GM12891 (cell line): ENCODE measurements around the gene CTSK.
"Not testable (repeated sequence)": the region's sequence is repeated elsewhere in the genome, so short reads cannot be mapped to it uniquely, and the experiment has no call there.

Experiments
- DNase-seq: peaks from one replicate; pipeline ENCODE4 v3.0.0; 2011; ENCODE audit warnings: low spot score; ENCODE audit not compliant: insufficient read length
- FAIRE-seq: peaks from 2 replicates; lab custom pipeline; 2011; peaks lifted over from hg19 to GRCh38; lab: Jason Lieb, UNC
- PAX5 ChIP-seq: IDR thresholded peaks from 2 replicates; pipeline ENCODE4 v1.6.1; 2011; ENCODE audit warnings: low read length, moderate library complexity, mild to moderate bottlenecking; ENCODE audit not compliant: insufficient read depth, severe bottlenecking
- POLR2A ChIP-seq: IDR thresholded peaks from 2 replicates; pipeline ENCODE4 v1.6.1; 2011; ENCODE audit warnings: low read depth, low read length, control low read depth
- POLR2AphosphoS5 ChIP-seq: IDR thresholded peaks from 2 replicates; pipeline ENCODE4 v1.6.1; 2011; ENCODE audit warnings: low read depth, low read length, control low read depth
- POU2F2 ChIP-seq: IDR thresholded peaks from 2 replicates; pipeline ENCODE4 v1.6.1; 2011; ENCODE audit warnings: low read depth, mild to moderate bottlenecking, control low read depth, low read length, moderate library complexity
- SPI1 ChIP-seq: IDR thresholded peaks from 2 replicates; pipeline ENCODE4 v1.6.1; 2011; ENCODE audit warnings: low read depth, low read length, control low read depth
- TAF1 ChIP-seq: IDR thresholded peaks from 2 replicates; pipeline ENCODE4 v1.6.1; 2011; ENCODE audit warnings: low read depth, low read length, control low read depth

CTSK gene

GRCh38 chr1:150805899-150806298 lies 2.2 kb downstream of the CTSK start:
- DNase-seq (no peak), FAIRE-seq (no peak)
- TF ChIP-seq POLR2A (no peak), POLR2AphosphoS5 (no peak), TAF1 (no peak), POU2F2 (no peak), PAX5 (no peak), SPI1 (no peak)

- DNase-seq: no peak
- TF ChIP-seq SPI1 (no peak), POU2F2 (no peak), POLR2AphosphoS5 (no peak), TAF1 (no peak), PAX5 (no peak), POLR2A (no peak)
- no peak for FAIRE-seq
Measured at GRCh38 chr1:150804671-150805070, 3.4 kb downstream of the CTSK start.

- TF ChIP-seq POU2F2 (no peak), SPI1 (no peak), POLR2A (no peak), TAF1 (no peak), PAX5 (no peak), POLR2AphosphoS5 (no peak)
- no peak for FAIRE-seq
- no peak for DNase-seq
Measured at GRCh38 chr1:150799089-150799488, 9.0 kb downstream of the CTSK start.

DNA sequence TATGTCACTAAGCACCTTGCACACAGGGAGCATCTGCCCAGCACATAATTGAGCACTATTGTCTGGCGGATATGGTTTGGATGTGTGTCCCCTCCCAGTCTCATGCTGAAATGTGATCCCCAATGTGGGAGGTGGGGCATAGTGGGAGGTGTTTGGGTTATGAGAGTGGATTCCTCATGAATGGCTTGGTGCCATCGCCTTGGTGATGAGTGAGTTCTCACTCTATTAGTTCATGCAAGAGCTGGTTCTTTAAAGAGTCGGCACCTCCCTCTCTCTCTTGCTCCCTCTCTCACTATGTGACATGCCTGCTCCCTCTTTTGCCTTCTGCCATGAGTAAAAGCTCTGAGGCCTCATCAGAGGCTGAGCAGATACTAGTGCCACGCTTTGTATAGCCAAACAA lies 9.5 kb downstream of the CTSK start:
- TF ChIP-seq PAX5 (no peak), SPI1 (no peak), TAF1 (no peak), POLR2AphosphoS5 (no peak), POU2F2 (no peak), POLR2A (no peak)
- DNase-seq (no peak), FAIRE-seq (no peak)

DNA sequence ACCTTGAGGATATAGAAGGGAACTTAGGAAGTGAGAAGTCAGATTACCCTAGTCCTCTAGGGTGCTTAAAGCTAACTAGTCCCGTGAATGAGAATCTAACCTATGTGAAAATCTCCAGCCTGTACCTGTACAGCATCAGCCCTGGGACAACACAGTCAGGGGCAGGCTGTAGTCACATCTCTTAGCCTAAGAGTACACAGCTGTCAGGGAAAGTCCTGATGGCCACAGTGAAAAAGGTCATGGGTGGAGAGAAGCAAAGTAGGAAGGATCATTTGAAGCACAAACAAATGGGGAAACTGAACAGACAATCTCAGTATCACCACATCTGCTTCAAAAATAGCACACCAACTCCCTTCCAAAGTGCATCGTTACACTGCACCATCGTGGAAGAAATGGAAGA lies 11.7 kb downstream of the CTSK start:
- no peak for FAIRE-seq
- no peak for TF ChIP-seq POU2F2
- no peak for TF ChIP-seq POLR2A
- TF ChIP-seq TAF1: no peak
- no peak for TF ChIP-seq PAX5
- TF ChIP-seq SPI1: no peak
- no peak for TF ChIP-seq POLR2AphosphoS5

DNA sequence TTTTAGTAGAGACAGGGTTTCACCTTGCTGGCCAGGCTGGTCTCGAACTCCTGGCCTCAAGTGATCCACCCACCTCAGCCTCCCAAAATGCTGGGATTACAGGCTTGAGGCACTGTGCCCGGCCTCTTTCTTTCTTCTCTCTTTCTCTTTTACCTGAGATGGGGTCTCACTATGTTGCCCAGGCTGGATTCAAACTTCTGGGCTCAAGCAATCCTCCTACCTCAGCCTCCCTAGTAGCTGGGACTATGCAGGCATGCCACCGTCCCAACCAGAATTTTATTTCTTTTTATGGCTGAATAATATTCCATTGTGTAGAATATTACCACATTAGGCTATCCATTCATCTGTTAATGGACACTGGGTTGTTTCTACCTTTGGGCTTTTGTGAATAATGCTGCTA lies 14.3 kb downstream of the CTSK start:
- FAIRE-seq, DNase-seq: not testable (repeated sequence)

More for the DNA sequence above, 11.7 kb downstream of the CTSK start:
- DNase-seq: no peak

GRCh38 chr1:150793221-150793620 lies 14.8 kb downstream of the CTSK start:
- TF ChIP-seq POLR2A (no peak), POU2F2 (no peak), SPI1 (no peak), TAF1 (no peak), PAX5 (no peak), POLR2AphosphoS5 (no peak)
- DNase-seq (no peak), FAIRE-seq (no peak)

- FAIRE-seq (no peak), DNase-seq (no peak)
- TF ChIP-seq SPI1 (no peak), TAF1 (no peak), POU2F2 (no peak), POLR2AphosphoS5 (no peak), PAX5 (no peak), POLR2A (no peak)
Measured at GRCh38 chr1:150791585-150791984, 16.5 kb downstream of the CTSK start.

DNA sequence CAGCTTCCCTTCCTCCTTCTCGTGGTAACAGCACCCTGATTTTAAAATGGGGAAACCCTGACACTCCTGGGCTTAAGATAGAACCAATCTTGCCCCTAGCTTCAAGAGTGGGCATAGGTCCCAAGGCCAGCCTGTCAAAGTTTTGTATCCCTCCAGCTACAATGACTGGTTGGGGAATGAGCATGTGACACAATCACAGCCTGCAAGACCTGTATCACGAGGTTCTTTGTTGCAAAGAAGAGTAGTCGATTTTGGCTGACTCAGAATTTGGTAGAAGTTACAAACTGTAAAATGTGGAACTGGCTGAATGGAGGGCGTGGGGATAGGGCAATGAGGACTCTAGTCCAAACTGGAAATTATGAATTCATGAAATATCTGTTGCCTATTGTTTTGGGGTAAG lies 18.7 kb downstream of the CTSK start:
- FAIRE-seq (peak; percentile 58), DNase-seq (no peak)
- no peak for TF ChIP-seq POLR2A
- no peak for TF ChIP-seq POLR2AphosphoS5
- no peak for TF ChIP-seq POU2F2
- no peak for TF ChIP-seq PAX5
- TF ChIP-seq SPI1: no peak
- TF ChIP-seq TAF1: no peak

DNA sequence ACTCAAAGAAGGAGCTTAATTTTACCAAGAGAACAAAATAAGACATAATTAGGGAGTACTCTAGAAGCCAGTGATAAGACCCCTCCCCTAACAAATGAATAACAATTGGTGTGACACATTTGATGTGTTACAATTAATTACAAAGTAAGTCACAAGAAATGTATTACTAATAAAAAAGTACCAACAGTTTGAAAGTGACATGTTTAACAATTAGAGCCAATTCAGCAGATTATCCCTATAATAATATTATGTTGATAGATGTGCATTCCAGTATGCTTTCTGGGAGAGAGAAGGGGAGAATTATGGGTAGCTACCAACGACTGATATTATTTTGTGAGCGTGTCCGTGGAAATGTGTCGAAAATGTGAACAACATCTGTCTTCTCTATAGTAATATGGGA lies 19.1 kb downstream of the CTSK start:
- no peak for DNase-seq
- TF ChIP-seq PAX5: no peak
- no peak for TF ChIP-seq POLR2AphosphoS5
- TF ChIP-seq SPI1: no peak
- no peak for TF ChIP-seq POU2F2
- TF ChIP-seq POLR2A: no peak
- TF ChIP-seq TAF1: no peak
- no peak for FAIRE-seq
